WTC11 (cell line): Measurements from ENCODE around the gene GFY. TPM values are rescaled to one million over a fixed set of nuclear protein-coding genes. Genes with fewer than 3 reads are reported as not detected.
A peak's percentile ranks its signal among the peaks of the same experiment; 100 is the strongest.
"Not testable (repeated sequence)": the region's sequence is repeated elsewhere in the genome, so short reads cannot be mapped to it uniquely, and the experiment has no call there.

Experiments
- ATAC-seq: fragments of 200-7000 bp; cut with Tn5 transposase; 2 replicates; pipeline ENCODE4 v1.10.0; 2021; ENCODE audit warnings: mild to moderate bottlenecking, moderate library complexity
- CTCF ChIA-PET: fragments of 300-600 bp; sonication (Branson Sonifier 250); formaldehyde crosslinking; loops from one replicate; lab custom pipeline; 2021; ENCODE audit warnings: antibody characterized with exemption; lab: Charles Lee
- POLR2A ChIA-PET: fragments of 350-600 bp; sonication (Branson Sonifier 250); formaldehyde crosslinking; loops from one replicate; lab custom pipeline; 2021; ENCODE audit warnings: antibody characterized with exemption; lab: Charles Lee
- DNase-seq: peaks from one replicate; pipeline ENCODE4 v3.0.0; 2021; ENCODE audit warnings: low spot score
- H3K27ac Mint-ChIP-seq: 2 replicates; pipeline ENCODE4 v1.8.0; 2021; ENCODE audit warnings: mixed read lengths
- H3K27me3 Mint-ChIP-seq: 2 replicates; pipeline ENCODE4 v1.8.0; 2021; ENCODE audit warnings: low read depth, mild to moderate bottlenecking, moderate library complexity, mixed read lengths
- H3K36me3 Mint-ChIP-seq: 2 replicates; pipeline ENCODE4 v1.8.0; 2021; ENCODE audit warnings: mixed read lengths
- H3K4me1 Mint-ChIP-seq: 2 replicates; pipeline ENCODE4 v1.8.0; 2022; ENCODE audit warnings: mixed read lengths
- H3K4me3 Mint-ChIP-seq: 2 replicates; pipeline ENCODE4 v1.8.0; 2021; ENCODE audit warnings: mild to moderate bottlenecking, moderate library complexity, mixed read lengths
- H3K9me3 Mint-ChIP-seq: 2 replicates; pipeline ENCODE4 v1.8.0; 2021; ENCODE audit warnings: mixed read lengths
- FOXK1 ChIP-seq: sonication (generic); formaldehyde crosslinking; IDR thresholded peaks from 2 replicates; pipeline ENCODE4 v1.8.0; 2022; ENCODE audit warnings: mild to moderate bottlenecking, moderate library complexity, missing genetic modification reagents
- NFATC4 ChIP-seq: fragments of 250-450 bp; sonication (Bioruptor Pico); IDR thresholded peaks from 2 replicates; pipeline ENCODE4 v1.9.0; 2021; ENCODE audit warnings: mild to moderate bottlenecking
- SP1 ChIP-seq: sonication (generic); formaldehyde crosslinking; conservative IDR thresholded peaks from 2 replicates; pipeline ENCODE4 v1.8.1; 2022; ENCODE audit warnings: missing genetic modification reagents
- TP53 ChIP-seq: sonication (generic); formaldehyde crosslinking; IDR thresholded peaks from 2 replicates; pipeline ENCODE4 v1.8.1; 2023; ENCODE audit warnings: mild to moderate bottlenecking, missing genetic modification reagents
- total RNA-seq: library from RNA; stranded (reverse); gene quantifications from 3 replicates; pipeline ENCODE4 v1.2.3, GENCODE V29; 2021
- TF ChIP-seq, protein P1 (sequence below): sonication (generic); formaldehyde crosslinking; IDR thresholded peaks from 2 replicates; pipeline ENCODE4 v1.8.1; 2023; ENCODE audit warnings: mild to moderate bottlenecking, moderate library complexity, missing genetic modification reagents
- TF ChIP-seq, protein P2 (sequence below): sonication (generic); formaldehyde crosslinking; IDR thresholded peaks from 2 replicates; pipeline ENCODE4 v1.8.1; 2022; ENCODE audit warnings: mild to moderate bottlenecking, missing genetic modification reagents, moderate library complexity, borderline replicate concordance
- TF ChIP-seq, protein P3 (sequence below): fragments of 200-600 bp; IDR thresholded peaks from 2 replicates; pipeline ENCODE4 v1.8.0; 2022; ENCODE audit warnings: antibody characterized with exemption
- TF ChIP-seq, protein P4 (sequence below): sonication (generic); formaldehyde crosslinking; IDR thresholded peaks from 2 replicates; pipeline ENCODE4 v1.8.1; 2022; ENCODE audit warnings: mild to moderate bottlenecking, moderate library complexity, missing genetic modification reagents
- TF ChIP-seq, protein P5 (sequence below): sonication (generic); formaldehyde crosslinking; IDR thresholded peaks from 2 replicates; pipeline ENCODE4 v1.8.0; 2022; ENCODE audit warnings: missing genetic modification reagents
- TF ChIP-seq, protein P6 (sequence below): sonication (generic); formaldehyde crosslinking; IDR thresholded peaks from 2 replicates; pipeline ENCODE4 v1.8.1; 2022; ENCODE audit warnings: missing genetic modification reagents, borderline replicate concordance

The GFY gene
- total RNA-seq, 1 experiment from 2014 or later, result 0.87 TPM

DNA sequence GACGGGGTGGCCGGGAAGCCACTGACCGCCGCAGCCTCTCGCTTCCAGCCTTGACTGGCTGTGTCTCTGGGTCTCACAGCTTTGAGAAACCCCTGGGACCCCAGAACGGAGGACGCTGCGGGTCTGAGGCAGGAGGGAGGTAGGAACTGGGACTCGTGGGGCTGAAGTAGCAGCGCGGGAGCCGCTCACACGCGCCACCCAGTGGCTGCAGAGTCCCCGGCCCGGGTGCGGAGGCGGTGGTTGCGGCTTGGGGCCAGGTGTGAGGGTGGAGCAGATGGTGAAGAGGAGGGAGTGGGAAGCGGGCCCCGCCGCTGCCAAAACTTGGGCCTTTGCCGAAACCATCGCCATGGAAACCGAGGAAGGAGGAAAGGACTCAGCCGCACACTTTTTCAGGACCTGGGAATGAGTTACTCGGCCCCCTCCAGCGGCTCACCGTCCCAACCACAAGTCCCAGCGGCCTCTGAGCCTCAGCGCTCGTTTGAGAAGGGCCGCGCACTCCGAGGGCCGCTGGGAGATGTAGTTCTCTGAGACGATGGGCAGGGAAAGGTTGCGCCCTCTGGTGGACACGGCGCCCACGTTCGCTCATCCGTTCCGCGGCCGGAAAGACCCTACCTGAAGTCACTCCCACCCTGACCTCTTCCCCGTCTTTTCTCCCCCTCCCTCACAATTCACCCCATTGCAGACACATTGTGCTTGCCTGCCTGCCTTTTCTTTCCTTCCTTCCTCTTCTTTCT is 18.3 kb downstream of the GFY start (continued):
- TF ChIP-seq, protein P1, sequence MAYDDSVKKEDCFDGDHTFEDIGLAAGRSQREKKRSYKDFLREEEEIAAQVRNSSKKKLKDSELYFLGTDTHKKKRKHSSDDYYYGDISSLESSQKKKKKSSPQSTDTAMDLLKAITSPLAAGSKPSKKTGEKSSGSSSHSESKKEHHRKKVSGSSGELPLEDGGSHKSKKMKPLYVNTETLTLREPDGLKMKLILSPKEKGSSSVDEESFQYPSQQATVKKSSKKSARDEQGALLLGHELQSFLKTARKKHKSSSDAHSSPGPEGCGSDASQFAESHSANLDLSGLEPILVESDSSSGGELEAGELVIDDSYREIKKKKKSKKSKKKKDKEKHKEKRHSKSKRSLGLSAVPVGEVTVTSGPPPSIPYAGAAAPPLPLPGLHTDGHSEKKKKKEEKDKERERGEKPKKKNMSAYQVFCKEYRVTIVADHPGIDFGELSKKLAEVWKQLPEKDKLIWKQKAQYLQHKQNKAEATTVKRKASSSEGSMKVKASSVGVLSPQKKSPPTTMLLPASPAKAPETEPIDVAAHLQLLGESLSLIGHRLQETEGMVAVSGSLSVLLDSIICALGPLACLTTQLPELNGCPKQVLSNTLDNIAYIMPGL (CRISPR knock-in tag), result peak; percentile 73; the same call in 1 of the 2 replicates
- TF ChIP-seq, protein P2, sequence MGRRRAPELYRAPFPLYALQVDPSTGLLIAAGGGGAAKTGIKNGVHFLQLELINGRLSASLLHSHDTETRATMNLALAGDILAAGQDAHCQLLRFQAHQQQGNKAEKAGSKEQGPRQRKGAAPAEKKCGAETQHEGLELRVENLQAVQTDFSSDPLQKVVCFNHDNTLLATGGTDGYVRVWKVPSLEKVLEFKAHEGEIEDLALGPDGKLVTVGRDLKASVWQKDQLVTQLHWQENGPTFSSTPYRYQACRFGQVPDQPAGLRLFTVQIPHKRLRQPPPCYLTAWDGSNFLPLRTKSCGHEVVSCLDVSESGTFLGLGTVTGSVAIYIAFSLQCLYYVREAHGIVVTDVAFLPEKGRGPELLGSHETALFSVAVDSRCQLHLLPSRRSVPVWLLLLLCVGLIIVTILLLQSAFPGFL (CRISPR knock-in tag), result no peak
- 0 out of 2 replicates have a peak, but pooled peaks have one; percentile 45 for TF ChIP-seq FOXK1 (CRISPR knock-in tag)
- peak; percentile 74 for TF ChIP-seq SP1 (CRISPR knock-in tag)
- TF ChIP-seq, protein P3, sequence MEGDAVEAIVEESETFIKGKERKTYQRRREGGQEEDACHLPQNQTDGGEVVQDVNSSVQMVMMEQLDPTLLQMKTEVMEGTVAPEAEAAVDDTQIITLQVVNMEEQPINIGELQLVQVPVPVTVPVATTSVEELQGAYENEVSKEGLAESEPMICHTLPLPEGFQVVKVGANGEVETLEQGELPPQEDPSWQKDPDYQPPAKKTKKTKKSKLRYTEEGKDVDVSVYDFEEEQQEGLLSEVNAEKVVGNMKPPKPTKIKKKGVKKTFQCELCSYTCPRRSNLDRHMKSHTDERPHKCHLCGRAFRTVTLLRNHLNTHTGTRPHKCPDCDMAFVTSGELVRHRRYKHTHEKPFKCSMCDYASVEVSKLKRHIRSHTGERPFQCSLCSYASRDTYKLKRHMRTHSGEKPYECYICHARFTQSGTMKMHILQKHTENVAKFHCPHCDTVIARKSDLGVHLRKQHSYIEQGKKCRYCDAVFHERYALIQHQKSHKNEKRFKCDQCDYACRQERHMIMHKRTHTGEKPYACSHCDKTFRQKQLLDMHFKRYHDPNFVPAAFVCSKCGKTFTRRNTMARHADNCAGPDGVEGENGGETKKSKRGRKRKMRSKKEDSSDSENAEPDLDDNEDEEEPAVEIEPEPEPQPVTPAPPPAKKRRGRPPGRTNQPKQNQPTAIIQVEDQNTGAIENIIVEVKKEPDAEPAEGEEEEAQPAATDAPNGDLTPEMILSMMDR, result peak; percentile 79
- TF ChIP-seq, protein P4, sequence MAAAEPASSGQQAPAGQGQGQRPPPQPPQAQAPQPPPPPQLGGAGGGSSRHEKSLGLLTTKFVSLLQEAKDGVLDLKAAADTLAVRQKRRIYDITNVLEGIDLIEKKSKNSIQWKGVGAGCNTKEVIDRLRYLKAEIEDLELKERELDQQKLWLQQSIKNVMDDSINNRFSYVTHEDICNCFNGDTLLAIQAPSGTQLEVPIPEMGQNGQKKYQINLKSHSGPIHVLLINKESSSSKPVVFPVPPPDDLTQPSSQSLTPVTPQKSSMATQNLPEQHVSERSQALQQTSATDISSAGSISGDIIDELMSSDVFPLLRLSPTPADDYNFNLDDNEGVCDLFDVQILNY (CRISPR knock-in tag), result 0 out of 2 replicates have a peak, but pooled peaks have one; percentile 49
- no peak for TF ChIP-seq TP53
- TF ChIP-seq, protein P5, sequence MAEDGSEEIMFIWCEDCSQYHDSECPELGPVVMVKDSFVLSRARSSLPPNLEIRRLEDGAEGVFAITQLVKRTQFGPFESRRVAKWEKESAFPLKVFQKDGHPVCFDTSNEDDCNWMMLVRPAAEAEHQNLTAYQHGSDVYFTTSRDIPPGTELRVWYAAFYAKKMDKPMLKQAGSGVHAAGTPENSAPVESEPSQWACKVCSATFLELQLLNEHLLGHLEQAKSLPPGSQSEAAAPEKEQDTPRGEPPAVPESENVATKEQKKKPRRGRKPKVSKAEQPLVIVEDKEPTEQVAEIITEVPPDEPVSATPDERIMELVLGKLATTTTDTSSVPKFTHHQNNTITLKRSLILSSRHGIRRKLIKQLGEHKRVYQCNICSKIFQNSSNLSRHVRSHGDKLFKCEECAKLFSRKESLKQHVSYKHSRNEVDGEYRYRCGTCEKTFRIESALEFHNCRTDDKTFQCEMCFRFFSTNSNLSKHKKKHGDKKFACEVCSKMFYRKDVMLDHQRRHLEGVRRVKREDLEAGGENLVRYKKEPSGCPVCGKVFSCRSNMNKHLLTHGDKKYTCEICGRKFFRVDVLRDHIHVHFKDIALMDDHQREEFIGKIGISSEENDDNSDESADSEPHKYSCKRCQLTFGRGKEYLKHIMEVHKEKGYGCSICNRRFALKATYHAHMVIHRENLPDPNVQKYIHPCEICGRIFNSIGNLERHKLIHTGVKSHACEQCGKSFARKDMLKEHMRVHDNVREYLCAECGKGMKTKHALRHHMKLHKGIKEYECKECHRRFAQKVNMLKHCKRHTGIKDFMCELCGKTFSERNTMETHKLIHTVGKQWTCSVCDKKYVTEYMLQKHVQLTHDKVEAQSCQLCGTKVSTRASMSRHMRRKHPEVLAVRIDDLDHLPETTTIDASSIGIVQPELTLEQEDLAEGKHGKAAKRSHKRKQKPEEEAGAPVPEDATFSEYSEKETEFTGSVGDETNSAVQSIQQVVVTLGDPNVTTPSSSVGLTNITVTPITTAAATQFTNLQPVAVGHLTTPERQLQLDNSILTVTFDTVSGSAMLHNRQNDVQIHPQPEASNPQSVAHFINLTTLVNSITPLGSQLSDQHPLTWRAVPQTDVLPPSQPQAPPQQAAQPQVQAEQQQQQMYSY (CRISPR knock-in tag), result peak; percentile 49; the same call in 1 of the 2 replicates
- 0 out of 2 replicates have a peak, but pooled peaks have one; percentile 23 for TF ChIP-seq NFATC4 (CRISPR knock-in tag)
- TF ChIP-seq, all 79 proteins: peak for 13

DNA sequence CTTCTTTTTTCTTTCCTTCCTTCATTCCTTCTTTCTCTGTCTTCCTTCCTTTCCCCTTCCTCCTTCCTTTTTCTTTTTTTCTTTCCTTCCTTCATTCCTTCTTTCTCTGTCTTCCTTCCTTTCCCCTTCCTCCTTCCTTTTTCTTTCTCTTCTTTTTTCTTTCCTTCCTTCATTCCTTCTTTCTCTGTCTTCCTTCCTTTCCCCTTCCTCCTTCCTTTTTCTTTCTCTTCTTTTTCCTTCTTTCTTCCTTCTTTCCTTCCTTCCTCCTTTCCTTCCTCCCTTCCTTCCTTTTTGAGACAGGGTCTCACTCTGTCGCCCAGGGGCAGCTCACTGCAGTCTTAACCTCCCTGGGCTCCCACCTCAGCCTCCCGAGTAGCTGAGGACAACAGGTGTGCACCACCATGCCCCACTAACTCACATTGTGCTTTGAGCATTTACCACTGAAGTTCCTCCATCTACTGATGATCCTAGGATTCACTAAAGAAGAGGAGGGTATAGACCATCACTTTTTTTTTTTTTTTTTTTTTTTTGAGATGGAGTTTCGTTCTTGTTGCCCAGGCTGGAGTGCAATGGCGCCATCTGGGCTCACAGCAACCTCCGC is 19.0 kb downstream of the GFY start:
- H3K9me3 Mint-ChIP-seq, ATAC-seq, DNase-seq: not testable (repeated sequence)
- ChIA-PET POLR2A (interaction anchor here (0.7 kb wide), 1 partner anchor 53 kb away, joined by 5 read pairs; no protein-coding TSS in a partner anchor), CTCF (interaction anchor here (0.6 to 2.7 kb wide), 12 partner anchors 9 to 1921 kb away, joined by 3 to 20 read pairs (median 5); partner anchors contain the start of genes ALDH16A1 and DKKL1)
- H3K27me3 Mint-ChIP-seq, result peaks cover 32% of the 10 kb centered on the region
- peaks cover 37% of the 10 kb centered on the region for H3K4me1 Mint-ChIP-seq
- H3K27ac Mint-ChIP-seq, result peak overlapping the region; percentile 87
- TF ChIP-seq, protein P6, sequence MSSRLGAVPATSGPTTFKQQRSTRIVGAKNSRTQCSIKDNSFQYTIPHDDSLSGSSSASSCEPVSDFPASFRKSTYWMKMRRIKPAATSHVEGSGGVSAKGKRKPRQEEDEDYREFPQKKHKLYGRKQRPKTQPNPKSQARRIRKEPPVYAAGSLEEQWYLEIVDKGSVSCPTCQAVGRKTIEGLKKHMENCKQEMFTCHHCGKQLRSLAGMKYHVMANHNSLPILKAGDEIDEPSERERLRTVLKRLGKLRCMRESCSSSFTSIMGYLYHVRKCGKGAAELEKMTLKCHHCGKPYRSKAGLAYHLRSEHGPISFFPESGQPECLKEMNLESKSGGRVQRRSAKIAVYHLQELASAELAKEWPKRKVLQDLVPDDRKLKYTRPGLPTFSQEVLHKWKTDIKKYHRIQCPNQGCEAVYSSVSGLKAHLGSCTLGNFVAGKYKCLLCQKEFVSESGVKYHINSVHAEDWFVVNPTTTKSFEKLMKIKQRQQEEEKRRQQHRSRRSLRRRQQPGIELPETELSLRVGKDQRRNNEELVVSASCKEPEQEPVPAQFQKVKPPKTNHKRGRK (CRISPR knock-in tag), result 0 out of 2 replicates have a peak, but pooled peaks have one; percentile 23
- peak overlapping the region; percentile 63 for H3K4me3 Mint-ChIP-seq
- peaks cover 15% of the 10 kb centered on the region for H3K36me3 Mint-ChIP-seq
